Hepatocyte (in vitro differentiated cells): ENCODE data around the gene PMM1. TPM values are rescaled to one million over a fixed set of nuclear protein-coding genes. Genes with fewer than 3 reads are reported as not detected.

Source experiments
- DNase-seq: peaks from one replicate; pipeline ENCODE4 v3.0.0-alpha.2; 2016; ENCODE audit warnings: low spot score
- H2AFZ ChIP-seq: fragments of 200-600 bp; sonication (generic); 2 replicates; pipeline ENCODE4 v1.6.0; 2016; ENCODE audit warnings: antibody characterized with exemption, mild to moderate bottlenecking
- H3K27ac ChIP-seq: fragments of 200-600 bp; sonication (generic); 2 replicates; pipeline ENCODE4 v1.5.1; 2016; ENCODE audit warnings: mild to moderate bottlenecking
- H3K27me3 ChIP-seq: fragments of 200-600 bp; sonication (generic); 2 replicates; pipeline ENCODE4 v1.6.1; 2016
- H3K36me3 ChIP-seq: fragments of 200-600 bp; sonication (generic); replicated peaks from 2 replicates; pipeline ENCODE4 v1.5.1; 2016; ENCODE audit warnings: low read depth; ENCODE audit not compliant: insufficient read depth
- H3K4me1 ChIP-seq: fragments of 200-600 bp; sonication (generic); 2 replicates; pipeline ENCODE4 v1.5.1; 2016; ENCODE audit warnings: mild to moderate bottlenecking, moderate library complexity; ENCODE audit not compliant: insufficient read depth
- H3K4me2 ChIP-seq: fragments of 200-600 bp; sonication (generic); 2 replicates; pipeline ENCODE4 v1.6.0; 2016
- H3K4me3 ChIP-seq: fragments of 200-600 bp; sonication (generic); 2 replicates; pipeline ENCODE4 v1.5.1; 2016; ENCODE audit warnings: mild to moderate bottlenecking
- H3K79me2 ChIP-seq: fragments of 200-600 bp; sonication (generic); 2 replicates; pipeline ENCODE4 v1.6.0; 2017; ENCODE audit warnings: mild to moderate bottlenecking
- H3K9me2 ChIP-seq: fragments of 200-600 bp; sonication (generic); replicated peaks from 2 replicates; pipeline ENCODE4 v1.6.0; 2017; ENCODE audit warnings: mild to moderate bottlenecking; ENCODE audit not compliant: insufficient read depth
- H3K9me3 ChIP-seq: fragments of 200-600 bp; sonication (generic); 2 replicates; pipeline ENCODE4 v1.5.1; 2016; ENCODE audit warnings: low read depth, mild to moderate bottlenecking
- H4K20me1 ChIP-seq: fragments of 200-600 bp; sonication (generic); 2 replicates; pipeline ENCODE4 v1.6.0; 2016; ENCODE audit warnings: mild to moderate bottlenecking; ENCODE audit not compliant: insufficient read depth, poor library complexity, severe bottlenecking
- EZH2 ChIP-seq: fragments of 200-600 bp; sonication (generic); IDR thresholded peaks from 2 replicates; pipeline ENCODE4 v1.6.1; 2016; ENCODE audit warnings: antibody characterized with exemption, mild to moderate bottlenecking, borderline replicate concordance
- EZH2phosphoT487 ChIP-seq: fragments of 200-600 bp; sonication (generic); IDR thresholded peaks from one replicate; pipeline ENCODE4 v1.6.1; 2018; ENCODE audit warnings: antibody characterized with exemption, mild to moderate bottlenecking, low read depth, moderate library complexity; ENCODE audit not compliant: unreplicated experiment, severe bottlenecking
- WGBS: methylation state at CpG from one replicate; pipeline ENCODE4 v1.1.6; 2016; ENCODE audit warnings: low lambda C conversion rate; ENCODE audit errors: missing lambda C conversion rate; 5-methylcytosine and 5-hydroxymethylcytosine counted together
- polyA plus RNA-seq: library from polyadenylated mRNA; unstranded; fragments of >200 nt; fragmentation: Nextera tagmentation; extraction: Ambion mirVana; gene quantifications from 2 replicates; pipeline ENCODE4 v1.2.1, GENCODE V29; 2016
- total RNA-seq: library from RNA; depleted of rRNA; stranded (reverse); fragments of >200 nt; gene quantifications from 2 replicates; pipeline ENCODE4 v1.2.3, GENCODE V29; 2014
- TF ChIP-seq, protein P1 (sequence below): fragments of 200-600 bp; sonication (generic); IDR thresholded peaks from 2 replicates; pipeline ENCODE4 v1.5.1; 2016; ENCODE audit warnings: antibody characterized with exemption, mild to moderate bottlenecking; ENCODE audit not compliant: poor library complexity

PMM1 gene
- total and polyA plus RNA-seq, 2 experiments from 2014 or later: 36.5 to 68.7 TPM

DNA sequence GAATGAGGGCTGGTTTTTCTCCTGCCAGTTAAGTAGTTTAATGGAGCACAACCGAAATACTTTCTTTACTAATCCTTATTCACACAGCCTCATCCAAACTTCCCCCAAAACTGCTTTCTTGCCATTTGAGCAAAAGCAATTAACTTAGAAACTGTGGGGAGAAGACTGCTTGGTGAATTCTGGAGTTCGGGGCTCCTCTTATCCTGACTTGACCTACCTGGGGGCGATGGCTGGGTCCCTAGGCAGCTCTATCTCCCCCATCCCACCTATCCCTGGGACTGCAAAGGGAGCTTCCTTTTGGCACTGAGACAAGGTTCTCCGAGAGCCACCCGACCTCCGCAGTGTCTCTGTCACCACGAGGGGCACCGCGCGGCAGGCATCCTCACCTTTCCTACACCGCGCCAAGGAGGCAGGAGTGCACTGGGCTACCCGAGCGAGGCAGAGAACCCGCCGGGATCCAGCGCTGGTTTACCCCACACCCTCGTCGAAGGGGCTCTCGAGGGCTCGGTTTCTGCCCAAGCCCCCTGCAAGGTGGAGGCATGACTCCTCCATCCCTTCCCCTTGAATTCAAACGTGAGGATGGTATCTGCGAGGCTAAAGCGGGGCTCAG lies 30.4 kb upstream of the PMM1 start:
- TF ChIP-seq, protein P1, sequence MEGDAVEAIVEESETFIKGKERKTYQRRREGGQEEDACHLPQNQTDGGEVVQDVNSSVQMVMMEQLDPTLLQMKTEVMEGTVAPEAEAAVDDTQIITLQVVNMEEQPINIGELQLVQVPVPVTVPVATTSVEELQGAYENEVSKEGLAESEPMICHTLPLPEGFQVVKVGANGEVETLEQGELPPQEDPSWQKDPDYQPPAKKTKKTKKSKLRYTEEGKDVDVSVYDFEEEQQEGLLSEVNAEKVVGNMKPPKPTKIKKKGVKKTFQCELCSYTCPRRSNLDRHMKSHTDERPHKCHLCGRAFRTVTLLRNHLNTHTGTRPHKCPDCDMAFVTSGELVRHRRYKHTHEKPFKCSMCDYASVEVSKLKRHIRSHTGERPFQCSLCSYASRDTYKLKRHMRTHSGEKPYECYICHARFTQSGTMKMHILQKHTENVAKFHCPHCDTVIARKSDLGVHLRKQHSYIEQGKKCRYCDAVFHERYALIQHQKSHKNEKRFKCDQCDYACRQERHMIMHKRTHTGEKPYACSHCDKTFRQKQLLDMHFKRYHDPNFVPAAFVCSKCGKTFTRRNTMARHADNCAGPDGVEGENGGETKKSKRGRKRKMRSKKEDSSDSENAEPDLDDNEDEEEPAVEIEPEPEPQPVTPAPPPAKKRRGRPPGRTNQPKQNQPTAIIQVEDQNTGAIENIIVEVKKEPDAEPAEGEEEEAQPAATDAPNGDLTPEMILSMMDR: no peak
- TF ChIP-seq EZH2 (no peak), EZH2phosphoT487 (no peak)
- peak overlapping the region; percentile 95 for H3K27ac ChIP-seq
- 2% methylated on average over 24 of the region's 24 CpGs for WGBS
- peak overlapping the region; percentile 89 for H3K4me2 ChIP-seq
- H3K27me3 ChIP-seq: no peaks in the 10 kb centered on the region
- H3K9me2 ChIP-seq: no peaks in the 10 kb centered on the region
- DNase-seq: peak; percentile 68
- peaks cover 17% of the 10 kb centered on the region for H3K4me1 ChIP-seq
- H4K20me1 ChIP-seq: peaks cover 9% of the 10 kb centered on the region
- H3K4me3 ChIP-seq: peak overlapping the region; percentile 55
- no peaks in the 10 kb centered on the region for H3K9me3 ChIP-seq
- no peaks in the 10 kb centered on the region for H3K36me3 ChIP-seq
- H3K79me2 ChIP-seq: peaks cover 85% of the 10 kb centered on the region
- H2AFZ ChIP-seq: peak overlapping the region; percentile 55

GRCh38 chr22:41613456-41613855 lies 23.8 kb upstream of the PMM1 start:
- Histone ChIP-seq H3K27ac (no peak overlapping the region), H3K9me2 (no peaks in the 10 kb centered on the region), H2AFZ (no peak overlapping the region), H4K20me1 (peaks cover 3% of the 10 kb centered on the region), H3K4me2 (no peak overlapping the region), H3K4me3 (no peak overlapping the region), H3K36me3 (no peaks in the 10 kb centered on the region), H3K9me3 (no peaks in the 10 kb centered on the region), H3K27me3 (no peaks in the 10 kb centered on the region), H3K79me2 (peaks cover 38% of the 10 kb centered on the region), H3K4me1 (no peaks in the 10 kb centered on the region)
- TF ChIP-seq EZH2phosphoT487: no peak
- TF ChIP-seq, protein P1: no peak
- TF ChIP-seq EZH2: no peak
- DNase-seq: no peak
- WGBS: 91% methylated on average over 2 of the region's 2 CpGs

DNA sequence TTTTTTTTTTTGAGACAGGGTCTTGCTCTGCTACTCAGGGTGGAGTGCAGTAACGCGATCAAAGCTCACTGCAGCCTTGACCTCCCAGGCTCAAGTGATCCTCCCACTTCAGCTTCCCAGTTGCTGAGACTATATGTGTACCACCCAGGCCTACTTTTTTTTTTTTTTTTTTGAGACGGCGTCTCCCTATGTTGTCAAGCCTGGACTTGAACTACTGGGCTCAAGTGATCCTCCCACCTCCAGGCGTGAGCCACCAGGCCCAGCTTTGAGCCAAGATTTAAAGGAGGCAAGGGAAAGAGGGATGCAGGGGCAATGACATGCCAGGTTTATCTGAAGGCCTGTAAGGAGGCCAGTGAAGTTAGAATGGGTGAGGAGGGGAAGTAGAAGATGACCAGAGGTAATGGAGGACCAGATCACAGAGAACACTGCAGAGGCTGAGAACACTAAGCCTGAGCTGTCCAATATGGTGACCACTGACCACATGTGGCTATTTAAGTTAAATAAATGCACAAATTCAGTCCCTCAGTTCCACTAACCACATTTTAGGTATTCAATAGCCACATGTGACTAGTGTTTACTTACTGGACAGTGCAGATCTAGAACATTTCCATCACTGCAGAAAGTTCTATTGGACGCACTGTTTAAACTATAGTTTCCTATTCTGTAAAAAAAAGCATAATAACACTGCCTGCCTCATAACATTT lies 23.1 kb upstream of the PMM1 start:
- no peak overlapping the region for H2AFZ ChIP-seq
- no peaks in the 10 kb centered on the region for H3K4me1 ChIP-seq
- no peaks in the 10 kb centered on the region for H3K9me3 ChIP-seq
- H3K4me3 ChIP-seq: no peak overlapping the region
- H3K79me2 ChIP-seq: peaks cover 31% of the 10 kb centered on the region
- H3K36me3 ChIP-seq: no peaks in the 10 kb centered on the region
- no peaks in the 10 kb centered on the region for H3K27me3 ChIP-seq
- H3K4me2 ChIP-seq: no peak overlapping the region
- DNase-seq: no peak
- 97% methylated on average over 6 of the region's 6 CpGs for WGBS
- no peaks in the 10 kb centered on the region for H3K9me2 ChIP-seq
- H4K20me1 ChIP-seq: peaks cover 3% of the 10 kb centered on the region
- no peak overlapping the region for H3K27ac ChIP-seq
- TF ChIP-seq EZH2phosphoT487 (no peak), EZH2 (no peak)
- TF ChIP-seq, protein P1: no peak
